KMS-11 (cell line): Measurements from ENCODE around the gene GALR2.

Source experiments
- H2AFZ ChIP-seq: fragments of 200-600 bp; sonication (generic); 2 replicates; pipeline ENCODE4 v1.6.1; 2016; ENCODE audit warnings: antibody characterized with exemption, mixed run types, low read depth
- H3K27ac ChIP-seq: fragments of 200-600 bp; sonication (generic); 2 replicates; pipeline ENCODE4 v1.6.1; 2016; ENCODE audit warnings: mild to moderate bottlenecking, mixed run types
- H3K27me3 ChIP-seq: fragments of 200-600 bp; sonication (generic); 2 replicates; pipeline ENCODE4 v1.6.1; 2017; ENCODE audit warnings: mild to moderate bottlenecking, low read depth, mixed run types, moderate library complexity; ENCODE audit not compliant: insufficient read depth
- H3K36me3 ChIP-seq: fragments of 200-600 bp; sonication (generic); 2 replicates; pipeline ENCODE4 v1.6.1; 2017; ENCODE audit warnings: mild to moderate bottlenecking, mixed run types; ENCODE audit not compliant: insufficient read depth
- H3K4me1 ChIP-seq: fragments of 200-600 bp; sonication (generic); 2 replicates; pipeline ENCODE4 v1.6.1; 2016; ENCODE audit warnings: mild to moderate bottlenecking, low read depth, mixed run types; ENCODE audit not compliant: poor library complexity, severe bottlenecking
- H3K4me2 ChIP-seq: fragments of 200-600 bp; sonication (generic); 2 replicates; pipeline ENCODE4 v1.7.0; 2016; ENCODE audit warnings: mild to moderate bottlenecking, mixed run types
- H3K4me3 ChIP-seq: fragments of 200-600 bp; sonication (generic); IDR thresholded peaks from 2 replicates; pipeline ENCODE4 v1.6.1; 2017; ENCODE audit warnings: low read depth, low read length, mixed read lengths; ENCODE audit not compliant: insufficient read depth
- H3K79me2 ChIP-seq: fragments of 200-600 bp; sonication (generic); 2 replicates; pipeline ENCODE4 v1.6.1; 2016; ENCODE audit warnings: low read depth, mixed run types; ENCODE audit not compliant: insufficient read depth
- H3K9ac ChIP-seq: fragments of 200-600 bp; sonication (generic); 2 replicates; pipeline ENCODE4 v1.6.1; 2016; ENCODE audit warnings: mild to moderate bottlenecking, mixed run types
- H4K20me1 ChIP-seq: fragments of 200-600 bp; sonication (generic); 2 replicates; pipeline ENCODE4 v1.6.1; 2016; ENCODE audit warnings: mild to moderate bottlenecking, mixed run types; ENCODE audit not compliant: insufficient read depth
- CTCF ChIP-seq: fragments of 200-600 bp; sonication (generic); conservative IDR thresholded peaks from 2 replicates; pipeline ENCODE4 v1.6.1; 2017; ENCODE audit warnings: low read depth, mild to moderate bottlenecking, antibody characterized with exemption, low read length, moderate library complexity, mixed read lengths

GALR2 gene

GRCh38 chr17:76071531-76072147 is 2.9 kb upstream of the GALR2 start:
- Histone ChIP-seq H3K4me2 (peak overlapping the region; percentile 93), H3K27ac (peak overlapping the region; percentile 68), H4K20me1 (no peaks in the 10 kb centered on the region), H3K27me3 (no peaks in the 10 kb centered on the region; the same call in 1 of the 2 replicates), H3K79me2 (peaks cover 57% of the 10 kb centered on the region), H3K4me3 (peak overlapping the region; percentile 38), H3K36me3 (peaks cover 12% of the 10 kb centered on the region; the same call in 1 of the 2 replicates), H3K4me1 (peaks cover 14% of the 10 kb centered on the region), H2AFZ (peak overlapping the region; percentile 98), H3K9ac (peak overlapping the region; percentile 93)
- no peak for TF ChIP-seq CTCF

GRCh38 chr17:76072148-76072858 is 2.3 kb upstream of the GALR2 start, which contains the start of gene SRP68:
Gene SRP68, minus strand, starts transcription at chr17:76072517. Its CDS starts 26 bp downstream, at chr17:76072491.
- Histone ChIP-seq H3K27ac (peak within 1 kb of the TSS; percentile 68), H3K27me3 (peaks cover 2% of the 10 kb centered on the region; the same call in 1 of the 2 replicates)

GRCh38 chr17:76075364-76076145 is 974 bp downstream of the GALR2 start:
- H3K36me3 ChIP-seq: no peaks in the 10 kb centered on the region
- H3K4me3 ChIP-seq: no peak overlapping the region
- no peak for TF ChIP-seq CTCF
- H3K4me1 ChIP-seq: peaks cover 9% of the 10 kb centered on the region
- no peak overlapping the region for H3K27ac ChIP-seq
- H3K79me2 ChIP-seq: peaks cover 25% of the 10 kb centered on the region
- no peaks in the 10 kb centered on the region for H4K20me1 ChIP-seq
- H3K27me3 ChIP-seq: peaks cover 15% of the 10 kb centered on the region
- no peak overlapping the region for H3K9ac ChIP-seq
- H2AFZ ChIP-seq: no peak overlapping the region
- H3K4me2 ChIP-seq: no peak overlapping the region

More at GRCh38 chr17:76072148-76072858, 2.3 kb upstream of the GALR2 start, which contains the start of gene SRP68:
- H3K4me2 ChIP-seq: peak within 1 kb of the TSS; percentile 93
- no peak for TF ChIP-seq CTCF
- peak within 1 kb of the TSS; percentile 98 for H2AFZ ChIP-seq
- peak within 1 kb of the TSS; percentile 38 for H3K4me3 ChIP-seq
- H3K36me3 ChIP-seq: peaks cover 8% of the 10 kb centered on the region; the same call in 1 of the 2 replicates
- H3K9ac ChIP-seq: peak within 1 kb of the TSS; percentile 93
- peaks cover 14% of the 10 kb centered on the region for H3K4me1 ChIP-seq
- no peaks in the 10 kb centered on the region for H4K20me1 ChIP-seq
- peaks cover 56% of the 10 kb centered on the region for H3K79me2 ChIP-seq

DNA sequence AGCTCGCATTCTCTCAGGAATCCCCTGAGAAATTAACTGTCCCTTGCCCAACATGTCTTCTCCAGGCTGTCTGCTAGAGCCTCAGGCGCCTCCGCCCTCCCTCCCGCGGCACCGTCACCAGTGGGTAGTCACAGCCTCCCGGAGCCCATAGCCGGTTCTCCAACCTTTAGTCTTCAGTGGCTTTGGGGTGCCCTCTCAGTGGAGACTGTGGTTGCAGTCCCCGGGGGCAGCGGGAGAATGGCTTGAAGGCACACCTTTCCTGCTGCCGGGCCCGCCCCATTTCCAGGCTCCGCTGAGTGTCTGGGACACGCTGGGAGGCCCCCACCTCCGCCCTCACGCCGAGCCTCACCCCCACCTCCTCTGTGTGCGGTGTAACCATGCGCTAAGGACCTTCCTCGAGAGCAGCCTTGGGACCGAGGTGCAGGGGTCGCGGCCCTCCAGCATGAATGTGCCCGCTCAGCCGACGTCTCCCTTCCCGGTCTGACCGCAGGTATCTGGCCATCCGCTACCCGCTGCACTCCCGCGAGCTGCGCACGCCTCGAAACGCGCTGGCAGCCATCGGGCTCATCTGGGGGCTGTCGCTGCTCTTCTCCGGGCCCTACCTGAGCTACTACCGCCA is 1.7 kb downstream of the GALR2 start:
- Histone ChIP-seq H3K9ac (no peak overlapping the region), H3K79me2 (peaks cover 18% of the 10 kb centered on the region), H3K36me3 (no peaks in the 10 kb centered on the region), H3K4me2 (no peak overlapping the region), H3K27me3 (peaks cover 15% of the 10 kb centered on the region), H4K20me1 (no peaks in the 10 kb centered on the region), H3K4me1 (peaks cover 2% of the 10 kb centered on the region), H3K27ac (no peak overlapping the region), H2AFZ (no peak overlapping the region), H3K4me3 (no peak overlapping the region)
- TF ChIP-seq CTCF: no peak
